GM18505 (cell line): ENCODE measurements around the gene TMA7.

Experiments used
- ATAC-seq: cut with Tn5 transposase; IDR thresholded peaks from one replicate; pipeline ENCODE4 v1.9.1; 2021; ENCODE audit not compliant: unreplicated experiment
- POLR2A ChIP-seq: IDR thresholded peaks from 4 replicates; pipeline ENCODE4 v1.6.1; 2011; ENCODE audit warnings: borderline replicate concordance; ENCODE audit not compliant: insufficient read depth, insufficient read length; ENCODE audit errors: extremely low read depth

Gene TMA7

DNA sequence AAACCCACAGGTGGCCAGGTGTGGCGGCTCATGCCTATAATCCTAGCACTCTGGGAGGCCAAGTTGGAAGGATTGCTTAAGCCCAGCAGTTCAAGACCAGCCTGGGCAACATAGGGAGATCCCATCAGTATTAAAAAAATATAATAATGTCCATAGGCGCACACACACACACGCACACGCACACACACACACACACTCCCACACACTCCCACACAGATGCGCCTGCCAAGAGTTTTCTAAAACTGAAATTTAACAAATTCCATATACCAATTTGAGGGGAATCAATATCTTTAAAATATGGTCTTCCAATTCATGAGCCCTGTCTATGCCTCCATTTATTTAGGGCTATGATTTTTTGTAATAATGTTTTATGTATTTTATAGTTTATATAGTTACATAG is 46.9 kb downstream of the TMA7 start:
- ATAC-seq, result no peak
- TF ChIP-seq POLR2A, result no peak

DNA sequence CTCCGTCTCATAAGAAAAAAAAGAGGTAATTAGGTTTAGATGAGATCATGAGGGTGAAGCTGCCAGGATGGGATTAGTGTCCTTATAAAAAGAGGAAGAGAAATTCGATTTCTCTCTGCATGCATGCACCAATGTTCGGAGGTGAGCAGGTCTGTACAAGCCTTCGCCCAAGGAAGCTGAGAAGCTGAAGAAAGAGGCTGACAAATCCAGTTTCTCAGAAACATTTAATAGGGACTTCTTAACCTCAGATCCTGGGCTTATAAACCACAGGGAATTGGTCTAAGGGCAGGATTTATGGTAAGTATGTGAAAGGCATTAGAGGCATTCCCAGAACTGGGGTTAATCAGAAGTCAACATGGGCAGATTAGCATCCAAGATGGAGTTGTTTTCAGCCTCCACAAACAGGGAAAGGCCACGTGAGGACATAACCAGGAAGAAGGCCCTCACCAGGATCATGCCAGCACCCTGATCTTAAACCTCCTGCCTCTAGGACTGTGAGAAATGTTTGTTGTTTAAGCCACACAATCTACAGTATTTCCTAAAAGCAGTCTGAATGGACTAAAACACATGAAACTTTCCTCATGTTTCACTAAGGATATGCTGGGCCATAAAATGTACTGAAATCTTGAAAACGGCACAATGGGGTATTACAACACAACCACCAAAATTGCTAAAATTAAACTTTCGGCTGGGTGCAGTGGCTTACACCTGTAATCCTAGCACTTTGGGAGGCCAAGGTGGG is 52.6 kb downstream of the TMA7 start:
- TF ChIP-seq POLR2A, result no peak
- no peak for ATAC-seq

DNA sequence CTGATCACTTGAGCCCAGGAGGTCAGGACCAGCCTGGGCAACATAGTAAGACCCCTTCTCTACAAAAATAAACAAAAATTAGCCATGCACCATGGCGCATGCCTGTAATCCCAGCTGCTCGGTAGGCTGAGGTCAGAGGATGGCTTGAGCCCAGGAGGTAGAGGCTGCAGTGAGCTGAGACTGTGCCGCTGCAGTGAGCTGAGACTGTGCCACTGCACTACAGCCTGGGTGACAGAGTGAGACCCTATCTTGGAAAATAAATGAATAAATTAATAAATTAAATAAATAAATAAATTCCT is 53.1 kb downstream of the TMA7 start:
- no peak for TF ChIP-seq POLR2A
- no peak for ATAC-seq
